A549 (cell line): Measurements from ENCODE around the gene ECPAS. TPM values are rescaled to one million over a fixed set of nuclear protein-coding genes. Genes with fewer than 3 reads are reported as not detected.

Source experiments
- ATAC-seq, 2 experiments: fragments of 200-7000 bp in 1 of 2; fragments of >200 bp in 1 of 2; cut with Nextera tagmentation in 1 of 2; cut with Tn5 transposase in 1 of 2; 3 replicates each; pipeline versions ENCODE4 v1.8.0 to v1.9.1; 2018 to 2020; ENCODE audit warnings: mild to moderate bottlenecking in 1 of 2, moderate library complexity in 1 of 2
- CTCF ChIA-PET: fragments of 300-600 bp; sonication (Branson Sonifier 250); formaldehyde crosslinking; extraction: SDS; loops from one replicate; lab custom pipeline; 2021; ENCODE audit warnings: antibody characterized with exemption, inconsistent platforms; lab: Yijun Ruan, JAX
- POLR2A ChIA-PET: fragments of 350-600 bp; formaldehyde crosslinking; extraction: SDS; loops from one replicate; lab custom pipeline; 2021; ENCODE audit warnings: antibody characterized with exemption, inconsistent platforms; lab: Yijun Ruan, JAX
- DNase-seq, 2 experiments: peaks; one replicate each; pipeline versions ENCODE4 v3.0.0 to v3.0.0-alpha.2; 2011 to 2016; ENCODE audit warnings: low read depth in 1 of 2, low spot score in 1 of 2
- FAIRE-seq: peaks from 2 replicates; lab custom pipeline; 2011; peaks lifted over from hg19 to GRCh38; lab: Jason Lieb, UNC
- H3K27ac ChIP-seq, 2 experiments: fragments of >200 bp; sonication (Bioruptor Twin); formaldehyde crosslinking; 3 replicates each; pipeline ENCODE4 v1.5.1; 2016 to 2017
- H3K4me1 ChIP-seq: fragments of >200 bp; sonication (Bioruptor Twin); formaldehyde crosslinking; 3 replicates; pipeline ENCODE4 v1.6.1; 2016
- H3K4me2 ChIP-seq: fragments of >200 bp; sonication (Bioruptor Twin); formaldehyde crosslinking; 3 replicates; pipeline ENCODE4 v1.6.1; 2016
- H3K4me3 ChIP-seq: fragments of >200 bp; sonication (Bioruptor Twin); formaldehyde crosslinking; 3 replicates; pipeline ENCODE4 v1.5.1; 2016
- H3K9me3 ChIP-seq: fragments of >200 bp; sonication (Bioruptor Twin); formaldehyde crosslinking; 3 replicates; pipeline ENCODE4 v1.6.1; 2016
- ATOH8 ChIP-seq: fragments of 250-450 bp; sonication (Bioruptor Pico); IDR thresholded peaks from 2 replicates; pipeline ENCODE4 v1.5.0; 2020; ENCODE audit warnings: low read depth, mild to moderate bottlenecking, moderate library complexity
- CBX2 ChIP-seq: fragments of 200-600 bp; sonication (generic); IDR thresholded peaks from 2 replicates; pipeline ENCODE4 v1.6.1; 2016; ENCODE audit warnings: low read depth, mild to moderate bottlenecking, borderline replicate concordance
- CTCF ChIP-seq: fragments of >200 bp; sonication (Bioruptor Twin); formaldehyde crosslinking; IDR thresholded peaks from 3 replicates; pipeline ENCODE4 v1.5.1; 2016
- HDAC2 ChIP-seq: fragments of 200-600 bp; sonication (generic); IDR thresholded peaks from 2 replicates; pipeline ENCODE4 v1.6.1; 2016
- HMGXB4 ChIP-seq: fragments of 250-450 bp; sonication (Bioruptor Pico); IDR thresholded peaks from 2 replicates; pipeline ENCODE4 v1.5.0; 2021; ENCODE audit warnings: mild to moderate bottlenecking, moderate library complexity, borderline replicate concordance
- HOXB5 ChIP-seq: fragments of 250-450 bp; sonication (Bioruptor Pico); IDR thresholded peaks from 2 replicates; pipeline ENCODE4 v1.5.0; 2020; ENCODE audit warnings: mild to moderate bottlenecking, moderate library complexity
- MYC ChIP-seq: IDR thresholded peaks from 2 replicates; pipeline ENCODE4 v1.6.1; 2012; ENCODE audit warnings: mild to moderate bottlenecking, inconsistent platforms, low read length, improper control_type of control experiment, borderline replicate concordance
- PHF8 ChIP-seq: fragments of 200-600 bp; sonication (generic); IDR thresholded peaks from 2 replicates; pipeline ENCODE4 v1.6.1; 2016; ENCODE audit warnings: low read depth, mild to moderate bottlenecking, antibody characterized with exemption, moderate library complexity, borderline replicate concordance
- REST ChIP-seq: fragments of 200-600 bp; sonication (generic); IDR thresholded peaks from 2 replicates; pipeline ENCODE4 v1.6.1; 2016; ENCODE audit warnings: antibody characterized with exemption, mild to moderate bottlenecking, moderate library complexity
- polyA plus RNA-seq, 4 experiments: library from polyadenylated mRNA; depleted of rRNA in 3 of 4; stranded (reverse); fragments of >200 nt; fragmentation: RNase III in 1 of 4; extraction: RNeasy Plus Mini Kit Qiagen cat#74134 plus additional on column Dnase treatment in 1 of 4; gene quantifications; 2 replicates in 3 of 4; 3 replicates in 1 of 4; pipeline ENCODE4 v1.2.3, GENCODE V29; 2011 to 2017

Gene ECPAS
- polyA plus RNA-seq, 2 of the 4 experiments (the other 2 are of a cell fraction) = 40.1 to 73.6 TPM

- no peak for ATAC-seq
- H3K4me2 ChIP-seq = no peak overlapping the region
- CTCF ChIA-PET = interaction anchor here (0.8 to 1.6 kb wide), 2 partner anchors 10 to 26 kb away, joined by 3 read pairs; no protein-coding TSS in a partner anchor
These were observed 83.7 kb downstream of the ECPAS start for GRCh38 chr9:111400564-111400898.

More at GRCh38 chr9:111400564-111400898, 83.7 kb downstream of the ECPAS start:
- H3K27ac ChIP-seq = no peak overlapping the region
- POLR2A ChIA-PET = no interaction called here
- no peaks in the 10 kb centered on the region for H3K4me1 ChIP-seq
- peaks cover 40% of the 10 kb centered on the region for H3K9me3 ChIP-seq
- TF ChIP-seq HDAC2 (no peak), ATOH8 (CRISPR knock-in tag) (no peak), CTCF (no peak), MYC (no peak), HMGXB4 (CRISPR knock-in tag) (no peak), REST (no peak), CBX2 (no peak), HOXB5 (CRISPR knock-in tag) (no peak), PHF8 (no peak)
- TF ChIP-seq, all 56 proteins: peak for 0
- H3K4me3 ChIP-seq = no peak overlapping the region
- DNase-seq = no peak
- FAIRE-seq = no peak
